ENCODE results near the gene KLK10.

The KLK10 gene

DNA sequence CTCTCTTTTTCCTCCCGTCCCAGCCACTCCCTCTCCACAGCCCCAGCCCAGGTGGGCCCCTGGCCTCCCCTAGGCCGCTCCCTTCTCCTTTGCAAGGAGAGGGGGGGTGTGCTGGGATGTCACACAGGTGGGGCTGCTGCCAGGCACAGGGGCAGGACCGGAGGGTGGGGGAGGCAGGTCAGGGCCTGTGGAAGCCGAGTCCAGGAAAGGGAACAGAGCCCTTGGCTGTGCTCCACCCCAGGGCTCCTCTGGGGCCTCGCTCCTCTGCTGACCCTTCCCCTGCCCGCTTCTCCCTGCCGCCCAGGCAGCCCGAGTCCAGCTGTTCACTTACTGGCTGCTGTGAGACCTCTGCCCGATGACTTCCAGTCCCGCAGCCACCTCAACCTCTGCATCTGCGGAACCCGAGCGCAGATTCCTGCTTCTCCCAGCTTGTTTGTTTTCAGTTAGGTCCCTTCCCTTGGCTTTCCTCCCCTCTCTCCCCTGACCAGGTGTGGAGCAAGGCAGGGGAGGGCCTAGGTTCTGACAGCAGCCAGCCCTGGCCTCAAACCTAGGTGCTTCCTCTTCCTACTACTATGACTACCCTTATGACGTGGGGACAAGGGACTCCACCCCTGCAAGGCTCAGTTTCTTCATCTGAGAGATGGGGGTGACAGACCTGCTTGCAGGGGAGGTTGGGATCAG, 7.8 kb upstream of the KLK10 start:
- no peak for DNase-seq (ENCODE audit: low read depth in 2 of 2)
- TF ChIP-seq, protein P1, sequence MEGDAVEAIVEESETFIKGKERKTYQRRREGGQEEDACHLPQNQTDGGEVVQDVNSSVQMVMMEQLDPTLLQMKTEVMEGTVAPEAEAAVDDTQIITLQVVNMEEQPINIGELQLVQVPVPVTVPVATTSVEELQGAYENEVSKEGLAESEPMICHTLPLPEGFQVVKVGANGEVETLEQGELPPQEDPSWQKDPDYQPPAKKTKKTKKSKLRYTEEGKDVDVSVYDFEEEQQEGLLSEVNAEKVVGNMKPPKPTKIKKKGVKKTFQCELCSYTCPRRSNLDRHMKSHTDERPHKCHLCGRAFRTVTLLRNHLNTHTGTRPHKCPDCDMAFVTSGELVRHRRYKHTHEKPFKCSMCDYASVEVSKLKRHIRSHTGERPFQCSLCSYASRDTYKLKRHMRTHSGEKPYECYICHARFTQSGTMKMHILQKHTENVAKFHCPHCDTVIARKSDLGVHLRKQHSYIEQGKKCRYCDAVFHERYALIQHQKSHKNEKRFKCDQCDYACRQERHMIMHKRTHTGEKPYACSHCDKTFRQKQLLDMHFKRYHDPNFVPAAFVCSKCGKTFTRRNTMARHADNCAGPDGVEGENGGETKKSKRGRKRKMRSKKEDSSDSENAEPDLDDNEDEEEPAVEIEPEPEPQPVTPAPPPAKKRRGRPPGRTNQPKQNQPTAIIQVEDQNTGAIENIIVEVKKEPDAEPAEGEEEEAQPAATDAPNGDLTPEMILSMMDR (IDR thresholded peaks at IDR 0.05; ENCODE audit: low read depth, low read length): no peak
- H3K4me3 ChIP-seq (replicated peaks in 1 of 2; ENCODE audit: low read depth in 2 of 2, low read length in 2 of 2): no peak overlapping the region

DNA sequence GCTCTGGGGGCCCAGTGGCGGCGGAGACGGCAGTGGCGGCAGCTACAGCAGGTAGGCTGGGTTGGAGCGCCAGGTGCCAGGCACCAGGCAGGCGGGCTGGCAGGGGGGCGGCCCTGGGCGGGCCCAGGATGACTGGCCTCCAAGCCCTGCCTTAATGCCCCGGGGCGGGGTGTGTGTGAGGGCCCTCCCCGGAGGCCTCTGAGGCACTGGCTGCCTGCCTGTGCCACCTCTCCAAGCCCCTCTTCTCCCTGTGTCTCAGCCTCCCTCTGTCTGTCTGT, 7.0 kb upstream of the KLK10 start, which contains the start of gene KLK11:
Gene KLK11 (minus strand): TSS at position 63 of the 278 bp plus-strand sequence. CDS start 985 bp downstream, outside the sequence.
- TF ChIP-seq, protein P1 (IDR thresholded peaks at IDR 0.05; ENCODE audit: low read depth, low read length): no peak
- H3K4me3 ChIP-seq (replicated peaks in 1 of 2; ENCODE audit: low read depth in 2 of 2, low read length in 2 of 2): no peak within 1 kb of the TSS
- no peak for DNase-seq (ENCODE audit: low read depth in 2 of 2)

DNA sequence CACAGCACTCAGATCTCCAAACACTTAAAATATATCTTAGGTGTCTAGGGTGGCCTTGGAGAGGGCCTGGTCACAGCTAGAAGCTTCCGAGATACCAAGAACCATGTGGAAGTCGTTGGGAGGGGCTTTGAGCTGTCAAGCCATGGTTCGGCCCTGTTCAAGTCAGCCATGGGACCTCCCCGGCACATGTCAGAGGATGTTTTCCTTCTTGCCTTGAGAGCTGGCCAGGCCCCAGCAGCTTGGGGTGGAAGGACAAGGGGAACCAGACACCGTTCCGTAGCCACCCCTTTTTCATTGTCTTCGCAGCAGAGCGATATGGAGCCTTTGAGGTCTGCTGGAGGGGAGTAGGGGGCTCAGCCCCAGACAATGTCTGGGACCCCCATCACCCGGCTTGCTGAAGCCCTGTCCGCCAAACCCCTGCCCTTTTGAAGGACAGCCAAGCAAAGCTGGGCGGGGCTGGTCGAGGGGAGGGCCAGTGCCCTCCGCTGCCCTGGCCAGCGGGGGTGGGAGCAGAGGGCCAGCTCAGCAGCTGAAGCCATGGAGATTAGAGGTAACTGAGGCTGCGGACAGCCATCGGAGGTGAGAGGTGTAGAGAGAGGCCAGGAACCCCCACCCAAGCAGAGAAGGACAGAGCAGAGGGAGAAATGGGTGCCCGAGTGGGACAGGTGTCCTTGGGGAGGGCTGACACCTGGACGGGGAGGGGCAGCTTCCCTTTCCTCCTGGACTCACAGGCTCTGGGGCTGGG, 6.5 kb upstream of the KLK10 start:
- no peak overlapping the region for H3K4me3 ChIP-seq (replicated peaks in 1 of 2; ENCODE audit: low read depth in 2 of 2, low read length in 2 of 2)
- DNase-seq (ENCODE audit: low read depth in 2 of 2): no peak
- TF ChIP-seq, protein P1 (IDR thresholded peaks at IDR 0.05; ENCODE audit: low read depth, low read length): no peak

DNA sequence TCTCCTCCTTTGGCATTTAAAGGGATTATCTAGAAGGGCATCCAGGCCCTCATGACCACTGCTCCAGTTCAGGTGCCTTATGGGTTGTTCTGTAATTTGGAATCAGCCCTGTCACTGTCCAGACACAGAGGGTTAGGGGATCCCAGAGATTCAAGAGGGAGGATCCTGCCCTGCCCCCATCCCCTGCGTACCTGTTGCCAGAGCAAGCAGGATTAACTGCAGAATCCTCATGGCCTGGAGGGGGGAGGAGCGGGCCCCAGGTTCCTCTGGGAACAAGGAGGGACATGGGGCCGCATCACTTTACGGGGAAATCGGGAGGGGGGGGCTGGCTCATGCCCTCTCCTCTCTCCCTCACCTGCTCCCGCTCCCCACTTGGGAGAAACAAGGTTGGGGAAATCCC, 5.9 kb upstream of the KLK10 start:
- TF ChIP-seq, protein P1 (IDR thresholded peaks at IDR 0.05; ENCODE audit: low read depth, low read length): no peak
- DNase-seq (ENCODE audit: low read depth in 2 of 2): no peak
- H3K4me3 ChIP-seq (replicated peaks in 1 of 2; ENCODE audit: low read depth in 2 of 2, low read length in 2 of 2): no peak overlapping the region

DNA sequence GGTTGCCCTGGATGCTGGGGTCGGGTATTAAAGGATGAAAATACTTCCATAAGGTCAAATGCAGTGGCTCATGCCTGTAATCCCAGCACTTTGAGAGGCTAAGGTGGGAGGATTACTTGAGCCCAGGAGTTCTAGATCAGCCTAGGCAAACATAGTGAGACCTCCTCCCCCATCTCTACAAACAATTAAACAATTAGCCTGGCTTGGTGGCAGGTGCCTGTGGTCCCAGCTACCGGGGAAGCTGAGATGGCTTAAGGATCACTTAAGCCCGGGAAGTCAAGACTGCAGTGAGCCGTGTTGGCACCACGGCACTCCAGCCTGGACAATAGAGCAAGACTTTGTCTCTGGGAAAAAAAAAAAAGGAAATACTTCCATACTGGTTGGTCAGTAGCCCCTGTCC, 5.4 kb upstream of the KLK10 start:
- no peak for DNase-seq (ENCODE audit: low read depth in 2 of 2)
- no peak overlapping the region for H3K4me3 ChIP-seq (replicated peaks in 1 of 2; ENCODE audit: low read depth in 2 of 2, low read length in 2 of 2)
- TF ChIP-seq, protein P1 (IDR thresholded peaks at IDR 0.05; ENCODE audit: low read depth, low read length): no peak

DNA sequence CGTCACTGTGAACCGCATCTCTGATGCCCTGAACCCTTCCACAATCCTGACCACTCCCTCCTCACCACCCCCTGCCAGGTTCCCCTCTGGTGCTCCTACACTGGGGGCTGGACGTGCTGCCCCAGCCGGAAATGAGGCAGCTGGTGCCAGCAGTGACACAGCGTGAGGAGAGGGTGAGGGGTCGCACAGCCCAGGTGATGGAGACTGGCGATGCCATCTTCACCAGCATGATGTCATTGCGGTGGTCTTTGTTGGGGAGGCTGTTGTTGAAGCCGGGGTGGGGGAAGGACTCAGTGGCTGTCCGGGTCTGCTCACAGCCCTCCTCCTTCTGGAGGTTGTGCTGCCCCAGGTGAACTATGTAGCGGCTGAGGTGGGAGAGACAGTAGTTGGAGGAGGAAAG, 4.4 kb upstream of the KLK10 start:
- TF ChIP-seq, protein P1 (IDR thresholded peaks at IDR 0.05; ENCODE audit: low read depth, low read length): no peak
- DNase-seq (ENCODE audit: low read depth in 2 of 2): no peak

More for the DNA sequence above, 4.4 kb upstream of the KLK10 start:
- no peak overlapping the region for H3K4me3 ChIP-seq (replicated peaks in 1 of 2; ENCODE audit: low read depth in 2 of 2, low read length in 2 of 2)
